ENCODE measurements around the gene SCG3.

DNA sequence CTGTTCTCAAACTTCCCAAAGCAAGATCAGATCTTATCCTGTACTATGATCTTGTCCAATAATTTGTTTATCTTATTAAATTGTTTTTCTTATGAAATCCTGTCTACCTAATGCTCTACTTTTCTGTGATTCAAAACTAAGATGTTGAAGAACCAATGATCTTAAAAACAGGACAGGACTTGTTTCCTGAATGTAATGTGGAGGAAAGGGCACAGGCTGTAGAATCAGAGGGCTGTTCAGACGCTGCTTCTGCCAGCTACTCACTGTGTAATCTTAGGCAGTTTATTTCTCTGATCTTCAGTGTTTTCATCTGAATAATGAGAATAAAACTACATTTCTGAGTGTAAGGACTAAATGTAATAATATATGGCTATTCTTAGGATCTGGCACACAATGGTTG lies 38.6 kb upstream of the SCG3 start:
- TF ChIP-seq, protein P1, sequence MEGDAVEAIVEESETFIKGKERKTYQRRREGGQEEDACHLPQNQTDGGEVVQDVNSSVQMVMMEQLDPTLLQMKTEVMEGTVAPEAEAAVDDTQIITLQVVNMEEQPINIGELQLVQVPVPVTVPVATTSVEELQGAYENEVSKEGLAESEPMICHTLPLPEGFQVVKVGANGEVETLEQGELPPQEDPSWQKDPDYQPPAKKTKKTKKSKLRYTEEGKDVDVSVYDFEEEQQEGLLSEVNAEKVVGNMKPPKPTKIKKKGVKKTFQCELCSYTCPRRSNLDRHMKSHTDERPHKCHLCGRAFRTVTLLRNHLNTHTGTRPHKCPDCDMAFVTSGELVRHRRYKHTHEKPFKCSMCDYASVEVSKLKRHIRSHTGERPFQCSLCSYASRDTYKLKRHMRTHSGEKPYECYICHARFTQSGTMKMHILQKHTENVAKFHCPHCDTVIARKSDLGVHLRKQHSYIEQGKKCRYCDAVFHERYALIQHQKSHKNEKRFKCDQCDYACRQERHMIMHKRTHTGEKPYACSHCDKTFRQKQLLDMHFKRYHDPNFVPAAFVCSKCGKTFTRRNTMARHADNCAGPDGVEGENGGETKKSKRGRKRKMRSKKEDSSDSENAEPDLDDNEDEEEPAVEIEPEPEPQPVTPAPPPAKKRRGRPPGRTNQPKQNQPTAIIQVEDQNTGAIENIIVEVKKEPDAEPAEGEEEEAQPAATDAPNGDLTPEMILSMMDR (conservative IDR thresholded peaks at IDR 0.05; ENCODE audit: low read depth, low read length): no peak
- TF ChIP-seq EZH2phosphoT487 (IDR thresholded peaks at IDR 0.05; ENCODE audit: borderline replicate concordance, low read length): no peak
- no peak for TF ChIP-seq EZH2 (IDR thresholded peaks at IDR 0.05; ENCODE audit: low read length, unreplicated experiment)

Measured in PC-3 (cell line).